IMR-90 (cell line): ENCODE measurements around the gene CCNI.

Experiments used
- BHLHE40 ChIP-seq: fragments of 150-350 bp; IDR thresholded peaks from 2 replicates; pipeline ENCODE4 v1.6.1; 2016; ENCODE audit warnings: mild to moderate bottlenecking, low read depth, low read length
- CEBPB ChIP-seq: IDR thresholded peaks from 2 replicates; pipeline ENCODE4 v1.6.1; 2012; ENCODE audit warnings: low read depth, low read length, improper control_type of control experiment
- CHD1 ChIP-seq: IDR thresholded peaks from 2 replicates; pipeline ENCODE4 v1.6.1; 2012; ENCODE audit warnings: low read depth, low read length, improper control_type of control experiment
- MAFK ChIP-seq: IDR thresholded peaks from 2 replicates; pipeline ENCODE4 v1.6.1; 2012; ENCODE audit warnings: low read depth, low read length, improper control_type of control experiment
- MAZ ChIP-seq: IDR thresholded peaks from 2 replicates; pipeline ENCODE4 v1.6.1; 2012; ENCODE audit warnings: low read depth, mild to moderate bottlenecking, low read length, improper control_type of control experiment, moderate library complexity, borderline replicate concordance
- MXI1 ChIP-seq: IDR thresholded peaks from 2 replicates; pipeline ENCODE4 v1.6.1; 2012; ENCODE audit warnings: low read depth, mild to moderate bottlenecking, low read length, moderate library complexity, borderline replicate concordance
- POLR2A ChIP-seq: IDR thresholded peaks from 2 replicates; pipeline ENCODE4 v1.6.1; 2012; ENCODE audit warnings: mild to moderate bottlenecking, low read depth, low read length
- RAD21 ChIP-seq: IDR thresholded peaks from 2 replicates; pipeline ENCODE4 v1.6.1; 2012; ENCODE audit warnings: low read length, improper control_type of control experiment
- RFX5 ChIP-seq: IDR thresholded peaks from 2 replicates; pipeline ENCODE4 v1.8.0; 2012; ENCODE audit warnings: low read depth, mild to moderate bottlenecking, low read length, moderate library complexity
- SMC3 ChIP-seq: fragments of 150-350 bp; IDR thresholded peaks from 2 replicates; pipeline ENCODE4 v1.6.1; 2016; ENCODE audit warnings: low read depth, mild to moderate bottlenecking, antibody characterized with exemption, low read length, moderate library complexity
- TF ChIP-seq, protein P1 (sequence below): fragments of 150-350 bp; IDR thresholded peaks from 2 replicates; pipeline ENCODE4 v1.6.1; 2017; ENCODE audit warnings: mild to moderate bottlenecking, antibody characterized with exemption, low read length, low read depth
- TF ChIP-seq, protein P2 (sequence below): conservative IDR thresholded peaks from 2 replicates; pipeline ENCODE4 v1.5.1; 2012; ENCODE audit warnings: mild to moderate bottlenecking, low read depth, low read length, improper control_type of control experiment
- TF ChIP-seq, protein P3 (sequence below): fragments of 150-350 bp; IDR thresholded peaks from 2 replicates; pipeline ENCODE4 v1.6.1; 2016; ENCODE audit warnings: low read depth, mild to moderate bottlenecking, low read length, moderate library complexity, borderline replicate concordance

DNA sequence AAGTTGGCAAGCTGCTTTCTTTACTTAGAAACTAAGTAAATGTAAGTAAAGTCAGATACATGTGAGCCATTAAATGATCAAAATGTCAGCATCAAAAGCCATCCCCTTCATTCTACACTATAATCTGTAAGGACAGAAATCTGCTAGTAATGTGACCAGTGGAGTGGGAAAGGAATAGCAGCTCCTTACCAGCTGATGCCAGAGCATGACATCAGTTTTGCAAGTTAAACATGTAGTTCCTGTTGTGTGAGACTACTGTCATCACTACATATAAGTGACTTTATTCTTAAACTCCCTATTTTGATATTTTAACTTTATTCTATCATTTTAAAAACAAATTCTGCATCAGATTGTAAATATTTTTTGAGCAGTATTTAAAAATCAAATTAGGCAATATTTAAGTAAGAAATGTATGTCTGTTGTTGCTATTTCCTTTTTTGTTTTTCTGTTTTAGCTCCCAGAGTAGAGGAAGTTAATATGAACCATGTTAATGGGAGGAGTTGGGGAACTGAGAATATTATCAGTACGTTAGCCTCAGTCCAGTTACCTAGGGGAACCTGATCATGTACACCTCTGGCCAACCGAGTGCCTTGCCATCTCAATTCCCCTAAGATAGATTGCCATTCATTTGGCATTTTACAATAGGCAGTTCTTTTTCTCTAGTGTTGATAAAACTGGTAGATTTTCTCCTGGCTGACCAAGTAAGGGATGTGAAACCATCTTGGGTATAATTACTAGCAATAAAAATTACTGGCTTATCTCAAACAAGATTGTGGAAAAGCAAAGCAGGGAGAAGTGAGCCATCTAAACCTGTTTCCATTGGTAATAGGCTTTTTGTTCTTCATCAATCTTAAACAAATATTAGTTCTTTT, 34.7 kb downstream of the CCNI start:
- TF ChIP-seq, protein P1, sequence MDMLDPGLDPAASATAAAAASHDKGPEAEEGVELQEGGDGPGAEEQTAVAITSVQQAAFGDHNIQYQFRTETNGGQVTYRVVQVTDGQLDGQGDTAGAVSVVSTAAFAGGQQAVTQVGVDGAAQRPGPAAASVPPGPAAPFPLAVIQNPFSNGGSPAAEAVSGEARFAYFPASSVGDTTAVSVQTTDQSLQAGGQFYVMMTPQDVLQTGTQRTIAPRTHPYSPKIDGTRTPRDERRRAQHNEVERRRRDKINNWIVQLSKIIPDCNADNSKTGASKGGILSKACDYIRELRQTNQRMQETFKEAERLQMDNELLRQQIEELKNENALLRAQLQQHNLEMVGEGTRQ = no peak
- TF ChIP-seq, protein P2, sequence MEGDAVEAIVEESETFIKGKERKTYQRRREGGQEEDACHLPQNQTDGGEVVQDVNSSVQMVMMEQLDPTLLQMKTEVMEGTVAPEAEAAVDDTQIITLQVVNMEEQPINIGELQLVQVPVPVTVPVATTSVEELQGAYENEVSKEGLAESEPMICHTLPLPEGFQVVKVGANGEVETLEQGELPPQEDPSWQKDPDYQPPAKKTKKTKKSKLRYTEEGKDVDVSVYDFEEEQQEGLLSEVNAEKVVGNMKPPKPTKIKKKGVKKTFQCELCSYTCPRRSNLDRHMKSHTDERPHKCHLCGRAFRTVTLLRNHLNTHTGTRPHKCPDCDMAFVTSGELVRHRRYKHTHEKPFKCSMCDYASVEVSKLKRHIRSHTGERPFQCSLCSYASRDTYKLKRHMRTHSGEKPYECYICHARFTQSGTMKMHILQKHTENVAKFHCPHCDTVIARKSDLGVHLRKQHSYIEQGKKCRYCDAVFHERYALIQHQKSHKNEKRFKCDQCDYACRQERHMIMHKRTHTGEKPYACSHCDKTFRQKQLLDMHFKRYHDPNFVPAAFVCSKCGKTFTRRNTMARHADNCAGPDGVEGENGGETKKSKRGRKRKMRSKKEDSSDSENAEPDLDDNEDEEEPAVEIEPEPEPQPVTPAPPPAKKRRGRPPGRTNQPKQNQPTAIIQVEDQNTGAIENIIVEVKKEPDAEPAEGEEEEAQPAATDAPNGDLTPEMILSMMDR = no peak
- TF ChIP-seq MAFK = no peak
- TF ChIP-seq MXI1 = no peak
- no peak for TF ChIP-seq MAZ
- TF ChIP-seq, protein P3, sequence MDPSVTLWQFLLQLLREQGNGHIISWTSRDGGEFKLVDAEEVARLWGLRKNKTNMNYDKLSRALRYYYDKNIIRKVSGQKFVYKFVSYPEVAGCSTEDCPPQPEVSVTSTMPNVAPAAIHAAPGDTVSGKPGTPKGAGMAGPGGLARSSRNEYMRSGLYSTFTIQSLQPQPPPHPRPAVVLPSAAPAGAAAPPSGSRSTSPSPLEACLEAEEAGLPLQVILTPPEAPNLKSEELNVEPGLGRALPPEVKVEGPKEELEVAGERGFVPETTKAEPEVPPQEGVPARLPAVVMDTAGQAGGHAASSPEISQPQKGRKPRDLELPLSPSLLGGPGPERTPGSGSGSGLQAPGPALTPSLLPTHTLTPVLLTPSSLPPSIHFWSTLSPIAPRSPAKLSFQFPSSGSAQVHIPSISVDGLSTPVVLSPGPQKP = no peak
- TF ChIP-seq POLR2A = no peak
- no peak for TF ChIP-seq BHLHE40
- TF ChIP-seq CHD1 = no peak
- no peak for TF ChIP-seq RAD21
- TF ChIP-seq SMC3 = no peak
- no peak for TF ChIP-seq RFX5
- TF ChIP-seq CEBPB = no peak
